HG02885 (cell line): ENCODE measurements around the gene GSC2.

ENCODE experiments used
- ATAC-seq: cut with Tn5 transposase; IDR thresholded peaks from one replicate; pipeline ENCODE4 v1.9.1; 2021; ENCODE audit warnings: mild to moderate bottlenecking; ENCODE audit not compliant: unreplicated experiment, poor library complexity

The GSC2 gene

GRCh38 chr22:19105867-19106802 is 44.0 kb downstream of the GSC2 start:
- ATAC-seq: no peak

GRCh38 chr22:19105456-19105855 is 44.6 kb downstream of the GSC2 start:
- no peak for ATAC-seq

GRCh38 chr22:19103880-19104821 is 45.9 kb downstream of the GSC2 start:
- no peak for ATAC-seq

- ATAC-seq: no peak
Observed at GRCh38 chr22:19098157-19098556, 51.9 kb downstream of the GSC2 start.

- ATAC-seq: no peak
Observed at GRCh38 chr22:19097518-19097917, 52.6 kb downstream of the GSC2 start.
